Activated naive CD8-positive, alpha-beta T cell (primary cell): ENCODE data around the gene FAM204A.

ENCODE experiments used
- H3K27ac Mint-ChIP-seq: one replicate; pipeline ENCODE4 v1.8.0; 2021; ENCODE audit warnings: mixed read lengths
- H3K27me3 Mint-ChIP-seq: one replicate; pipeline ENCODE4 v1.8.0; 2021; ENCODE audit warnings: mixed read lengths
- H3K36me3 Mint-ChIP-seq: one replicate; pipeline ENCODE4 v1.8.0; 2021; ENCODE audit warnings: mixed read lengths
- H3K4me1 Mint-ChIP-seq: one replicate; pipeline ENCODE4 v1.8.0; 2021; ENCODE audit warnings: low read depth, mixed read lengths
- H3K4me3 Mint-ChIP-seq: one replicate; pipeline ENCODE4 v1.8.0; 2021; ENCODE audit warnings: mild to moderate bottlenecking, mixed read lengths
- H3K9me3 Mint-ChIP-seq: one replicate; pipeline ENCODE4 v1.8.0; 2021; ENCODE audit warnings: low read depth, mixed read lengths

FAM204A gene

DNA sequence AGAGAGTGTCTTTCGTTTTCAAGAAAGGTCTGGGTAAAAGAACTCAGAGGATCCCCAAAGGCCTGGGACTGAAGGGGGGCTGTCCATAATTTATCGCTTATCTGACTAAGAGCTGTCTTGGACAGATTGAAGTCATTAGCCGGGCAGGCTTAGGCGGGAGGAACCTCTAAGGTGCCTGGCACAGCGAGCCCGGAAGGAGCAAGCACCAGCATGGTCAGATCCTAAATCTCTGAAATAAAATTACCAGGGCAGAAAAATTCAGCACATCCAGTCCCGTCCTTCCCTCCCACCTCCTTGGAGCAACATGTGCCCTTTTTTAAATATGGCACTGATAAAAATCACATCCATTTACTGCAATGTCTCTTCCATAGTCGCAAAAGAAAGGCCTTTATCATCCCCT lies 86.8 kb downstream of the FAM204A start:
- no peak overlapping the region for H3K4me3 Mint-ChIP-seq
- H3K27ac Mint-ChIP-seq = no peak overlapping the region
- no peaks in the 10 kb centered on the region for H3K36me3 Mint-ChIP-seq
- peaks cover 28% of the 10 kb centered on the region for H3K27me3 Mint-ChIP-seq
- no peaks in the 10 kb centered on the region for H3K9me3 Mint-ChIP-seq
- no peaks in the 10 kb centered on the region for H3K4me1 Mint-ChIP-seq

DNA sequence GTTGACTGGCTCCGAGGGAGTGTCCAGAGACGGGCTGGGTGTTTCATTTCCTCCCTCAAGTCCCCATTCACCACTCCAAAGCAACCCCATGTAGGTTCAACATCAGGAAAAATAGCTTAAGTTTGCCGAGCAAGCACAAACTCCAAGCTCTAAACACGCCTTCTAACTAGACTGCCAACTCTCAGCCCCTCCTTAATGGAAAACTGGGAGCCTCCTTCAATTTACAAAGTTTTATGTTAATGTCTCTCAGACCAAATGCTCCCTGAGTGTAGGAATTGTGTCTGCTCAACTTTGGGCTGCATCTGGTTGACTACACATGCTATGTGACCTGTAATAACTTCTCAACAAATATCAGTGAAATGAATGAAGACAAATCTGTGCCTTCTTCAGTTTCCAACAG lies 87.5 kb downstream of the FAM204A start:
- no peak overlapping the region for H3K4me3 Mint-ChIP-seq
- peaks cover 24% of the 10 kb centered on the region for H3K27me3 Mint-ChIP-seq
- H3K27ac Mint-ChIP-seq = no peak overlapping the region
- no peaks in the 10 kb centered on the region for H3K9me3 Mint-ChIP-seq
- no peaks in the 10 kb centered on the region for H3K4me1 Mint-ChIP-seq
- H3K36me3 Mint-ChIP-seq = no peaks in the 10 kb centered on the region

DNA sequence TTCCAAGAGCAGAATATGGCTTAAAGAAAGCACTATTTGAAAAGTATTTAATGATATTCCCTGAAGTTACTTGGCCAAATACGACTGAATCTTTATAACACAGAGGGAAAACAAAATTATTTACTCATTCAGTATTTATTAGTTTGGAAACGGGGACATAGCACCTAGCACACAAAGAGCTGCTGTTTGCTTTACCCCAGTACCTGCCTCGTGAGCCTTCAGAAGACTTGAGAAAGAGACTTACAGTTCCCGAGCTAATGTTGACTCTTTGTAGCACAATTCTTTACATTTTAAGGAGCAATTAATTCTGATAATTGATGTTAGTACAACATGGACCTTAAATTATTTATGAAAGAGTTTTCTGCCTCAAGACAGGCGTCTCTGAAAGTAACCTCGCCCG lies 88.7 kb downstream of the FAM204A start:
- Mint-ChIP-seq H3K4me3 (no peak overlapping the region), H3K27me3 (peaks cover 32% of the 10 kb centered on the region), H3K4me1 (no peaks in the 10 kb centered on the region), H3K36me3 (no peaks in the 10 kb centered on the region), H3K9me3 (no peaks in the 10 kb centered on the region), H3K27ac (no peak overlapping the region)

DNA sequence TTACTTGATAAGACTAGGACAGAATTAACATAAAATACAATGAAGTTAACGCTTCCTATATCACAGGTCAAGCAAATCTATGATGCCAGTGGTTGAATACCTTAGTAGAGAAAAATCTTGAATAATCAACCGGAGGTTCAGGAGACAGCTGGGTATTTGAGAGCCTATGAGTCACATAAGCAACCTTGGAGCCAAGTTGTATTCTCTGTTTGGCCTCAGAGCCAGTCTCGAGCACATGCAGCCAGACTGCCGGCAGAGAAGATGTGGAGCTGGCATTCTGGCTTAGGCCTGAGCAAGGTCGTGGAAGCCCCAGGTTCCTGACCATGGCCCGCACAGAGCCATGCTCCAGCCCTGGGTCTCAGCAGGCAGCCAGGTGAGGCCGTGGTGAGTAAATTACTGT lies 90.3 kb downstream of the FAM204A start:
- H3K4me3 Mint-ChIP-seq = no peak overlapping the region
- no peaks in the 10 kb centered on the region for H3K4me1 Mint-ChIP-seq
- peaks cover 35% of the 10 kb centered on the region for H3K27me3 Mint-ChIP-seq
- no peak overlapping the region for H3K27ac Mint-ChIP-seq
- H3K36me3 Mint-ChIP-seq = no peaks in the 10 kb centered on the region
- H3K9me3 Mint-ChIP-seq = no peaks in the 10 kb centered on the region

DNA sequence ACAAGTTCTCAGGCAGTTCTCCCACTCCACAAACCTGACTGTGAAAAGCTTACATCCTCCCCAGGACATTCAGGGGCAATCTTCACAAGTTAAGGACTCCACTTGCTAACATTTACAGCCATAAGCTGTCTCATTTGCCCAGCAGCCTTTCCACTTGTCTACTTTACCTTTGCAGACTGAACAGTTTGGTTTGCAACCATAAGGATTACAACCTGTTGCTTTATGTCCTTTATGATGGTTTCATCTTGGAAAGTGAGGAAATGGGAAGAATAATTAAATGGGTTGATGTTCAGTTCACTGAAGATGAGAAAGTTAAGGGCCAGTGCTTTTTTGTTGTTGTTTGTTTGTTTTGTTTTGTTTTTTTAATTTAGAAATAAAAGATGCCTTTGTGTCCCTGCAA lies 92.4 kb downstream of the FAM204A start:
- Mint-ChIP-seq H3K27ac (no peak overlapping the region), H3K36me3 (no peaks in the 10 kb centered on the region), H3K9me3 (no peaks in the 10 kb centered on the region), H3K27me3 (peaks cover 44% of the 10 kb centered on the region), H3K4me3 (no peak overlapping the region), H3K4me1 (no peaks in the 10 kb centered on the region)
